ENCODE data around the gene NEU4. TPM values are rescaled to one million over a fixed set of nuclear protein-coding genes. Genes with fewer than 3 reads are reported as not detected.

NEU4 gene
- total RNA-seq, 1 experiment from 2014 or later, result 0.70 TPM

DNA sequence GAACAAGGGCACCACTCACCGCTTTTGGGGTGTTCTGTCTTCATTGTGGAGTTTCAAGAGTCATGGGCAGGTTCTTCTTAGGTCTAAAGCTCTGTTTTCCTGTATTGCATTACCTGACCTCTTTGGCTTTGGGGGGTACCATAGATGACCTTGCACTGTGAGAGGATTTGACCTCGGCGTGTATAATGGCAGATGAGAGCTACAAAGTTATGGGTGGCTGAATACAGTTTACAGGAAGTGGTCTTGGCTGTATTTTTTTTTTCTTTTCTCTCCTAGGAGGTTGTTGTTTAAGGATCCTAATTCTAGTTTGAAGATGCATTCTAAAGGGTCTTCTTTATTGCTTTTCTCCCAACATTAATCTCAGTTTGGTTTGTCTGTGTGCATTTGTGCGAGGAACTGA lies 20.9 kb upstream of the NEU4 start:
- Histone ChIP-seq H3K18ac (ENCODE audit: insufficient read length, low read depth, low read length) (no peak overlapping the region), H2BK20ac (ENCODE audit: low read depth, low read length, poor library complexity, severe bottlenecking) (no peak overlapping the region), H3K27me3 (ENCODE audit: insufficient read depth, low read length) (no peaks in the 10 kb centered on the region), H3K9me3 (ENCODE audit: control insufficient read depth, low read depth, low read length) (no peaks in the 10 kb centered on the region), H4K5ac (ENCODE audit: insufficient read length, low read depth, low read length) (no peak overlapping the region), H2BK120ac (ENCODE audit: low read depth, low read length, poor library complexity, severe bottlenecking) (no peak overlapping the region), H3K56ac (ENCODE audit: insufficient read length, low read depth, low read length) (no peak overlapping the region), H3K4me1 (ENCODE audit: insufficient read depth, low read length) (no peaks in the 10 kb centered on the region), H3K23me2 (ENCODE audit: insufficient read length, low read depth, low read length, poor library complexity, severe bottlenecking) (no peaks in the 10 kb centered on the region), H3K4ac (ENCODE audit: low read depth, low read length) (no peak overlapping the region), H3K27ac (ENCODE audit: insufficient read length, low read depth, low read length) (no peak overlapping the region), H4K91ac (ENCODE audit: insufficient read length, low read depth, low read length) (no peak overlapping the region), H3K14ac (ENCODE audit: insufficient read depth, low read length) (no peak overlapping the region), H3K23ac (ENCODE audit: insufficient read length, low read depth, low read length) (no peak overlapping the region), H2AK5ac (ENCODE audit: insufficient read length, low read length) (no peak overlapping the region), H4K20me1 (ENCODE audit: control insufficient read depth, insufficient read depth, insufficient read length) (no peaks in the 10 kb centered on the region), H4K8ac (replicated peaks; ENCODE audit: insufficient read length, low read depth, low read length) (no peak overlapping the region), H3K4me2 (ENCODE audit: insufficient read depth, insufficient read length, low read length) (no peak overlapping the region), H2BK15ac (ENCODE audit: low read depth, low read length) (no peak overlapping the region), H3K79me2 (ENCODE audit: insufficient read depth, low read length) (no peaks in the 10 kb centered on the region), H2BK12ac (ENCODE audit: insufficient read length, low read depth, low read length) (no peak overlapping the region), H2BK5ac (ENCODE audit: insufficient read length, low read length) (no peak overlapping the region), H3K79me1 (ENCODE audit: insufficient read depth, low read depth, low read length, poor library complexity, severe bottlenecking) (no peaks in the 10 kb centered on the region), H3T11ph (ENCODE audit: low read length) (no peak overlapping the region), H3K9ac (ENCODE audit: extremely low read depth, insufficient read length, low read length) (no peak overlapping the region), H2AFZ (ENCODE audit: low read length) (no peak overlapping the region)
- Mint-ChIP-seq H3K36me3 (ENCODE audit: insufficient read depth in 1 of 3, low read depth in 3 of 3) (peaks cover 5 to 21% (median 19%) of the 10 kb centered on the region in 3 experiments), H3K9me3 (peaks cover 42 to 52% of the 10 kb centered on the region in 2 experiments), H3K4me1 (peaks cover 8 to 11% of the 10 kb centered on the region in 2 experiments; a peak in 3 of 4 replicates), H3K4me3 (no peak overlapping the region), H3K27me3 (ENCODE audit: low read depth) (peaks cover 24% of the 10 kb centered on the region), H3K27ac (no peak overlapping the region)
- WGBS (ENCODE audit: extremely low coverage, insufficient read length, low lambda C conversion rate), result no CpG with 5 or more reads among the region's 4 CpGs
- TF ChIP-seq, protein P1, sequence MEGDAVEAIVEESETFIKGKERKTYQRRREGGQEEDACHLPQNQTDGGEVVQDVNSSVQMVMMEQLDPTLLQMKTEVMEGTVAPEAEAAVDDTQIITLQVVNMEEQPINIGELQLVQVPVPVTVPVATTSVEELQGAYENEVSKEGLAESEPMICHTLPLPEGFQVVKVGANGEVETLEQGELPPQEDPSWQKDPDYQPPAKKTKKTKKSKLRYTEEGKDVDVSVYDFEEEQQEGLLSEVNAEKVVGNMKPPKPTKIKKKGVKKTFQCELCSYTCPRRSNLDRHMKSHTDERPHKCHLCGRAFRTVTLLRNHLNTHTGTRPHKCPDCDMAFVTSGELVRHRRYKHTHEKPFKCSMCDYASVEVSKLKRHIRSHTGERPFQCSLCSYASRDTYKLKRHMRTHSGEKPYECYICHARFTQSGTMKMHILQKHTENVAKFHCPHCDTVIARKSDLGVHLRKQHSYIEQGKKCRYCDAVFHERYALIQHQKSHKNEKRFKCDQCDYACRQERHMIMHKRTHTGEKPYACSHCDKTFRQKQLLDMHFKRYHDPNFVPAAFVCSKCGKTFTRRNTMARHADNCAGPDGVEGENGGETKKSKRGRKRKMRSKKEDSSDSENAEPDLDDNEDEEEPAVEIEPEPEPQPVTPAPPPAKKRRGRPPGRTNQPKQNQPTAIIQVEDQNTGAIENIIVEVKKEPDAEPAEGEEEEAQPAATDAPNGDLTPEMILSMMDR (conservative IDR thresholded peaks at IDR 0.05), result no peak
- DNase-seq, result no peak
